Activated naive CD8-positive, alpha-beta T cell treated with anti-CD3 and anti-CD28 coated beads for 36 hours (primary cell): ENCODE data around the gene UBE2E3. TPM values are rescaled to one million over a fixed set of nuclear protein-coding genes. Genes with fewer than 3 reads are reported as not detected.
"Not testable (repeated sequence)": the region's sequence is repeated elsewhere in the genome, so short reads cannot be mapped to it uniquely, and the experiment has no call there.

Experiments used
- DNase-seq: peaks from one replicate; pipeline ENCODE4 v3.0.0; 2021
- H3K27ac Mint-ChIP-seq: one replicate; pipeline ENCODE4 v1.8.0; 2022; ENCODE audit warnings: mild to moderate bottlenecking, moderate library complexity, mixed read lengths
- H3K27me3 Mint-ChIP-seq: one replicate; pipeline ENCODE4 v1.8.0; 2022; ENCODE audit warnings: mild to moderate bottlenecking, mixed read lengths
- H3K36me3 Mint-ChIP-seq: one replicate; pipeline ENCODE4 v1.8.0; 2021; ENCODE audit warnings: mild to moderate bottlenecking, mixed read lengths
- H3K4me1 Mint-ChIP-seq: one replicate; pipeline ENCODE4 v1.8.0; 2021; ENCODE audit warnings: mixed read lengths
- H3K4me3 Mint-ChIP-seq: one replicate; pipeline ENCODE4 v1.8.0; 2022; ENCODE audit warnings: mild to moderate bottlenecking, moderate library complexity, mixed read lengths
- H3K9me3 Mint-ChIP-seq: one replicate; pipeline ENCODE4 v1.8.0; 2022; ENCODE audit warnings: mixed read lengths
- total RNA-seq, 2 experiments: library from RNA; stranded (reverse); gene quantifications; one replicate each; pipeline ENCODE4 v1.2.3, GENCODE V29; 2021

Gene UBE2E3
- 10 to 100 TPM; 30.2 to 34.6 TPM for total RNA-seq

- Mint-ChIP-seq H3K27me3 (peaks cover 3% of the 10 kb centered on the region), H3K4me1 (peaks cover 35% of the 10 kb centered on the region), H3K27ac (peak within 1 kb of the TSS; percentile 96), H3K4me3 (peak within 1 kb of the TSS; percentile 98), H3K36me3 (peaks cover 19% of the 10 kb centered on the region), H3K9me3 (no peaks in the 10 kb centered on the region)
- DNase-seq, result peak; percentile 83
Measured at GRCh38 chr2:180980106-180980942, at the start of gene UBE2E3. TSS of gene UBE2E3 (plus strand) at chr2:180980605. CDS start at chr2:180982043, 1,438 bp downstream.

GRCh38 chr2:180931841-180932240 is 48.6 kb upstream of the UBE2E3 start:
- Mint-ChIP-seq H3K4me3 (no peak overlapping the region), H3K9me3 (no peaks in the 10 kb centered on the region)

GRCh38 chr2:180933332-180933731 is 47.1 kb upstream of the UBE2E3 start:
- no peak overlapping the region for H3K4me3 Mint-ChIP-seq
- H3K36me3 Mint-ChIP-seq, result peaks cover 4% of the 10 kb centered on the region
- H3K27me3 Mint-ChIP-seq, result peaks cover 3% of the 10 kb centered on the region
- peaks cover 3% of the 10 kb centered on the region for H3K4me1 Mint-ChIP-seq
- DNase-seq, result no peak
- H3K27ac Mint-ChIP-seq, result no peak overlapping the region
- peaks cover 9% of the 10 kb centered on the region for H3K9me3 Mint-ChIP-seq

More at GRCh38 chr2:180931841-180932240, 48.6 kb upstream of the UBE2E3 start:
- no peak for DNase-seq
- H3K27me3 Mint-ChIP-seq, result peaks cover 3% of the 10 kb centered on the region
- H3K4me1 Mint-ChIP-seq, result no peaks in the 10 kb centered on the region
- no peak overlapping the region for H3K27ac Mint-ChIP-seq
- no peaks in the 10 kb centered on the region for H3K36me3 Mint-ChIP-seq

- no peak overlapping the region for H3K4me3 Mint-ChIP-seq
- H3K4me1 Mint-ChIP-seq, result peaks cover 5% of the 10 kb centered on the region
- DNase-seq, result no peak
- peaks cover 3% of the 10 kb centered on the region for H3K27me3 Mint-ChIP-seq
- H3K36me3 Mint-ChIP-seq, result peaks cover 4% of the 10 kb centered on the region
- peaks cover 11% of the 10 kb centered on the region for H3K9me3 Mint-ChIP-seq
- no peak overlapping the region for H3K27ac Mint-ChIP-seq
Measured at GRCh38 chr2:180934911-180935310, 45.5 kb upstream of the UBE2E3 start.

GRCh38 chr2:180937480-180937879 is 42.9 kb upstream of the UBE2E3 start:
- not testable (repeated sequence) for H3K27ac Mint-ChIP-seq, H3K4me1 Mint-ChIP-seq, H3K27me3 Mint-ChIP-seq, H3K36me3 Mint-ChIP-seq, H3K4me3 Mint-ChIP-seq
- H3K9me3 Mint-ChIP-seq, result peaks cover 11% of the 10 kb centered on the region
- DNase-seq, result peak; percentile 24

- Mint-ChIP-seq H3K4me1 (peaks cover 5% of the 10 kb centered on the region), H3K36me3 (peaks cover 4% of the 10 kb centered on the region), H3K4me3 (no peak overlapping the region), H3K27ac (no peak overlapping the region), H3K27me3 (peaks cover 7% of the 10 kb centered on the region), H3K9me3 (peaks cover 11% of the 10 kb centered on the region)
- no peak for DNase-seq
Measured at GRCh38 chr2:180938451-180938850, 42.0 kb upstream of the UBE2E3 start.

GRCh38 chr2:180943275-180943674 is 37.1 kb upstream of the UBE2E3 start:
- H3K36me3 Mint-ChIP-seq, result no peaks in the 10 kb centered on the region
- DNase-seq, result no peak
- no peak overlapping the region for H3K27ac Mint-ChIP-seq
- peaks cover 11% of the 10 kb centered on the region for H3K27me3 Mint-ChIP-seq
- H3K9me3 Mint-ChIP-seq, result peaks cover 2% of the 10 kb centered on the region
- peaks cover 3% of the 10 kb centered on the region for H3K4me1 Mint-ChIP-seq
- H3K4me3 Mint-ChIP-seq, result no peak overlapping the region

GRCh38 chr2:180944372-180944771 is 36.0 kb upstream of the UBE2E3 start:
- H3K36me3 Mint-ChIP-seq, result no peaks in the 10 kb centered on the region
- DNase-seq, result no peak
- H3K4me1 Mint-ChIP-seq, result no peaks in the 10 kb centered on the region
- H3K4me3 Mint-ChIP-seq, result no peak overlapping the region
- H3K9me3 Mint-ChIP-seq, result no peaks in the 10 kb centered on the region
- H3K27ac Mint-ChIP-seq, result no peak overlapping the region
- peaks cover 12% of the 10 kb centered on the region for H3K27me3 Mint-ChIP-seq

- Mint-ChIP-seq H3K4me1 (peaks cover 2% of the 10 kb centered on the region), H3K27me3 (peaks cover 25% of the 10 kb centered on the region), H3K4me3 (no peak overlapping the region), H3K9me3 (no peaks in the 10 kb centered on the region), H3K27ac (no peak overlapping the region), H3K36me3 (no peaks in the 10 kb centered on the region)
- DNase-seq, result no peak
Measured at GRCh38 chr2:180947208-180947689, 33.2 kb upstream of the UBE2E3 start.

- no peaks in the 10 kb centered on the region for H3K9me3 Mint-ChIP-seq
- no peak for DNase-seq
- H3K27ac Mint-ChIP-seq, result no peak overlapping the region
- no peak overlapping the region for H3K4me3 Mint-ChIP-seq
- no peaks in the 10 kb centered on the region for H3K36me3 Mint-ChIP-seq
- peaks cover 34% of the 10 kb centered on the region for H3K27me3 Mint-ChIP-seq
- H3K4me1 Mint-ChIP-seq, result peaks cover 2% of the 10 kb centered on the region
Measured at GRCh38 chr2:180949896-180950295, 30.5 kb upstream of the UBE2E3 start.

- Mint-ChIP-seq H3K9me3 (no peaks in the 10 kb centered on the region), H3K27ac (no peak overlapping the region)
Measured at GRCh38 chr2:180952082-180952481, 28.3 kb upstream of the UBE2E3 start.

GRCh38 chr2:180952731-180953336 is 27.6 kb upstream of the UBE2E3 start:
- Mint-ChIP-seq H3K27ac (no peak overlapping the region), H3K9me3 (no peaks in the 10 kb centered on the region), H3K36me3 (no peaks in the 10 kb centered on the region)

More at GRCh38 chr2:180952082-180952481, 28.3 kb upstream of the UBE2E3 start:
- Mint-ChIP-seq H3K4me3 (no peak overlapping the region), H3K36me3 (no peaks in the 10 kb centered on the region), H3K4me1 (peaks cover 2% of the 10 kb centered on the region), H3K27me3 (peaks cover 34% of the 10 kb centered on the region)
- no peak for DNase-seq

GRCh38 chr2:180953550-180953949 is 26.9 kb upstream of the UBE2E3 start:
- H3K4me1 Mint-ChIP-seq, result peaks cover 2% of the 10 kb centered on the region
- no peak for DNase-seq

More at GRCh38 chr2:180952731-180953336, 27.6 kb upstream of the UBE2E3 start:
- no peak for DNase-seq
- no peak overlapping the region for H3K4me3 Mint-ChIP-seq
- H3K4me1 Mint-ChIP-seq, result peaks cover 2% of the 10 kb centered on the region
- H3K27me3 Mint-ChIP-seq, result peaks cover 36% of the 10 kb centered on the region

GRCh38 chr2:180955101-180955500 is 25.3 kb upstream of the UBE2E3 start:
- no peaks in the 10 kb centered on the region for H3K9me3 Mint-ChIP-seq
- H3K27me3 Mint-ChIP-seq, result peaks cover 29% of the 10 kb centered on the region
- peak overlapping the region; percentile 14 for H3K27ac Mint-ChIP-seq
- H3K4me3 Mint-ChIP-seq, result no peak overlapping the region
- no peaks in the 10 kb centered on the region for H3K36me3 Mint-ChIP-seq
- DNase-seq, result no peak
- peaks cover 2% of the 10 kb centered on the region for H3K4me1 Mint-ChIP-seq

More at GRCh38 chr2:180953550-180953949, 26.9 kb upstream of the UBE2E3 start:
- no peaks in the 10 kb centered on the region for H3K9me3 Mint-ChIP-seq
- H3K27ac Mint-ChIP-seq, result no peak overlapping the region
- no peak overlapping the region for H3K4me3 Mint-ChIP-seq
- peaks cover 32% of the 10 kb centered on the region for H3K27me3 Mint-ChIP-seq
- no peaks in the 10 kb centered on the region for H3K36me3 Mint-ChIP-seq

- Mint-ChIP-seq H3K27ac (no peak overlapping the region), H3K4me1 (no peaks in the 10 kb centered on the region), H3K27me3 (peaks cover 7% of the 10 kb centered on the region), H3K4me3 (no peak overlapping the region), H3K9me3 (no peaks in the 10 kb centered on the region), H3K36me3 (no peaks in the 10 kb centered on the region)
- no peak for DNase-seq
Measured at GRCh38 chr2:180959787-180960186, 20.6 kb upstream of the UBE2E3 start.
